Kidney glomerular epithelial cell (primary cell): ENCODE results near the gene FAM151A.
A peak's percentile ranks its signal among the peaks of the same experiment; 100 is the strongest.

Source experiments
- DNase-seq: peaks from one replicate; lab custom pipeline; 2025; lab: John Stamatoyannopoulos, UW

Gene FAM151A

GRCh38 chr1:54604051-54604450 lies 19.3 kb downstream of the FAM151A start:
- DNase-seq: no peak

- DNase-seq: no peak
Measured at GRCh38 chr1:54603241-54603640, 20.1 kb downstream of the FAM151A start.

GRCh38 chr1:54602554-54602953 lies 20.8 kb downstream of the FAM151A start:
- DNase-seq: no peak

- DNase-seq: no peak
Measured at GRCh38 chr1:54601730-54602129, 21.6 kb downstream of the FAM151A start.

GRCh38 chr1:54600947-54601721 lies 22.2 kb downstream of the FAM151A start:
- DNase-seq: peak; percentile 45

- no peak for DNase-seq
Measured at GRCh38 chr1:54599211-54599823, 24.0 kb downstream of the FAM151A start.

GRCh38 chr1:54597455-54598030 lies 25.8 kb downstream of the FAM151A start:
- DNase-seq: no peak

GRCh38 chr1:54596756-54597155 lies 26.6 kb downstream of the FAM151A start:
- DNase-seq: no peak

- DNase-seq: no peak
Measured at GRCh38 chr1:54595956-54596498, 27.3 kb downstream of the FAM151A start.

GRCh38 chr1:54594463-54594862 lies 28.9 kb downstream of the FAM151A start:
- no peak for DNase-seq

- no peak for DNase-seq
Measured at GRCh38 chr1:54593571-54594160, 29.7 kb downstream of the FAM151A start.

- no peak for DNase-seq
Measured at GRCh38 chr1:54591127-54591756, 32.1 kb downstream of the FAM151A start.

GRCh38 chr1:54588377-54588776 lies 34.9 kb downstream of the FAM151A start:
- no peak for DNase-seq

- DNase-seq: no peak
Measured at GRCh38 chr1:54585181-54586066, 37.9 kb downstream of the FAM151A start.

GRCh38 chr1:54584575-54584974 lies 38.8 kb downstream of the FAM151A start:
- no peak for DNase-seq

- no peak for DNase-seq
Measured at GRCh38 chr1:54583871-54584270, 39.5 kb downstream of the FAM151A start.

- no peak for DNase-seq
Measured at GRCh38 chr1:54583307-54583686, 40.0 kb downstream of the FAM151A start.

GRCh38 chr1:54582566-54583306 lies 40.6 kb downstream of the FAM151A start:
- peak; percentile 50 for DNase-seq

- DNase-seq: peak; percentile 77
Measured at GRCh38 chr1:54581621-54582035, 41.7 kb downstream of the FAM151A start.

- no peak for DNase-seq
Measured at GRCh38 chr1:54580856-54581550, 42.3 kb downstream of the FAM151A start.
